Measurements from ENCODE around the gene DNMT3A.

GRCh38 chr2:25310965-25311864 is 30.5 kb downstream of the DNMT3A start:
- TF ChIP-seq, protein P1, sequence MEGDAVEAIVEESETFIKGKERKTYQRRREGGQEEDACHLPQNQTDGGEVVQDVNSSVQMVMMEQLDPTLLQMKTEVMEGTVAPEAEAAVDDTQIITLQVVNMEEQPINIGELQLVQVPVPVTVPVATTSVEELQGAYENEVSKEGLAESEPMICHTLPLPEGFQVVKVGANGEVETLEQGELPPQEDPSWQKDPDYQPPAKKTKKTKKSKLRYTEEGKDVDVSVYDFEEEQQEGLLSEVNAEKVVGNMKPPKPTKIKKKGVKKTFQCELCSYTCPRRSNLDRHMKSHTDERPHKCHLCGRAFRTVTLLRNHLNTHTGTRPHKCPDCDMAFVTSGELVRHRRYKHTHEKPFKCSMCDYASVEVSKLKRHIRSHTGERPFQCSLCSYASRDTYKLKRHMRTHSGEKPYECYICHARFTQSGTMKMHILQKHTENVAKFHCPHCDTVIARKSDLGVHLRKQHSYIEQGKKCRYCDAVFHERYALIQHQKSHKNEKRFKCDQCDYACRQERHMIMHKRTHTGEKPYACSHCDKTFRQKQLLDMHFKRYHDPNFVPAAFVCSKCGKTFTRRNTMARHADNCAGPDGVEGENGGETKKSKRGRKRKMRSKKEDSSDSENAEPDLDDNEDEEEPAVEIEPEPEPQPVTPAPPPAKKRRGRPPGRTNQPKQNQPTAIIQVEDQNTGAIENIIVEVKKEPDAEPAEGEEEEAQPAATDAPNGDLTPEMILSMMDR (IDR thresholded peaks at IDR 0.05; ENCODE audit: extremely low read depth in 1 of 2, insufficient read depth in 1 of 2, low read depth in 1 of 2, low read length in 2 of 2): no peak
- no peak for TF ChIP-seq POLR2A (IDR thresholded peaks at IDR 0.05; ENCODE audit: low read depth, low read length)
- no peak for TF ChIP-seq MYC (IDR thresholded peaks at IDR 0.05; ENCODE audit: low read depth, low read length)
